ENCODE results near the gene PAQR8. TPM values are rescaled to one million over a fixed set of nuclear protein-coding genes. Genes with fewer than 3 reads are reported as not detected.

The PAQR8 gene, protein sequence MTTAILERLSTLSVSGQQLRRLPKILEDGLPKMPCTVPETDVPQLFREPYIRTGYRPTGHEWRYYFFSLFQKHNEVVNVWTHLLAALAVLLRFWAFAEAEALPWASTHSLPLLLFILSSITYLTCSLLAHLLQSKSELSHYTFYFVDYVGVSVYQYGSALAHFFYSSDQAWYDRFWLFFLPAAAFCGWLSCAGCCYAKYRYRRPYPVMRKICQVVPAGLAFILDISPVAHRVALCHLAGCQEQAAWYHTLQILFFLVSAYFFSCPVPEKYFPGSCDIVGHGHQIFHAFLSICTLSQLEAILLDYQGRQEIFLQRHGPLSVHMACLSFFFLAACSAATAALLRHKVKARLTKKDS
- 0.38 to 1.0 TPM (median 0.80 TPM) in 5 replicates for total RNA-seq (2022; extraction: Qiagen RNA extraction; ENCODE audit: low read depth)

DNA sequence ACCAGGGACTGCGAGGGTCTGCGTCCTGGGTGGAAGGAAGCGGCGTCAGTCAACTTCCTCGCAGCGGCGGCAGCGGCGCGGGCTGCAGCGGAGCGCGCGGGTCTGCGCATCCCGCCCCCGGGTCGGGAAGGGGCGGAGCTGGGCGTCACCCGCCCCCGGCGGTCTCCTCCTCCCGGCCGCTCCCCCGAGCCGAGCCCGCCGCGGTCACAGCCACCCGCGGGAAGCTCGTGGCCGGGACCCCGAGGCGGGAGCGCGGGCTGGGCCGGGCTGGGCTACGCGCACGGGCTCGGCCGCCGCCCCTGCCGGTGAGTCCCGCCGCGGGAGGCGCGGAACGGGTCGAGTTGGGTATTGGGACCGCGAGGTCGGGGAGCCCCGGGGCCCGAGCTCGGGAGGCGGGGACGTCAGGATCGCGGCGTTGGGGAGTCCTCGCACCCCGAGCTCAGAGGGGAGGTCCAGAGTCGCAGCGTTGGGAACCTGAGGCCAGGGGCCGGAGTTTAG, at the start of gene PAQR8:
TSS of gene PAQR8 (plus strand) at position 207 of the 498 bp plus-strand sequence. CDS start 41,063 bp downstream, outside the sequence.

GRCh38 chr6:52419809-52420667, 58.1 kb downstream of the PAQR8 start, which contains the start of gene EFHC1:
Gene EFHC1, plus strand, starts transcription at chr6:52420342. Its CDS starts 69 bp downstream, at chr6:52420411.

Other genes with a start within 250 kb of the PAQR8 start
- not detected in 5 replicates for gene IL17A, start 175.8 kb upstream of the PAQR8 start, total RNA-seq (2022; extraction: Qiagen RNA extraction; ENCODE audit: low read depth)
- not detected in 5 replicates for gene IL17F, start 117.7 kb upstream of the PAQR8 start, total RNA-seq (2022; extraction: Qiagen RNA extraction; ENCODE audit: low read depth)
- gene MCM3, start 77.4 kb upstream of the PAQR8 start, total RNA-seq (2022; extraction: Qiagen RNA extraction; ENCODE audit: low read depth), result 80.9 to 86.0 TPM (median 83.7 TPM) in 5 replicates
- 7.7 to 12.8 TPM (median 12.6 TPM) in 5 replicates for gene EFHC1, start 58.2 kb downstream of the PAQR8 start, total RNA-seq (2022; extraction: Qiagen RNA extraction; ENCODE audit: low read depth)
- 19.9 to 24.8 TPM (median 23.2 TPM) in 5 replicates for gene TRAM2, start 214.9 kb downstream of the PAQR8 start, total RNA-seq (2022; extraction: Qiagen RNA extraction; ENCODE audit: low read depth)